HG02610 (cell line): Measurements from ENCODE around the gene NRG2.
A peak's percentile ranks its signal among the peaks of the same experiment; 100 is the strongest.

ENCODE experiments used
- ATAC-seq: cut with Tn5 transposase; IDR thresholded peaks from one replicate; pipeline ENCODE4 v1.9.1; 2021; ENCODE audit warnings: mild to moderate bottlenecking, moderate library complexity; ENCODE audit not compliant: unreplicated experiment

The NRG2 gene

GRCh38 chr5:139975306-139975705 is 67.8 kb downstream of the NRG2 start:
- no peak for ATAC-seq

GRCh38 chr5:139974661-139975060 is 68.4 kb downstream of the NRG2 start:
- ATAC-seq, result no peak

GRCh38 chr5:139971202-139971725 is 71.8 kb downstream of the NRG2 start:
- ATAC-seq, result no peak

GRCh38 chr5:139969318-139969717 is 73.8 kb downstream of the NRG2 start:
- no peak for ATAC-seq

- ATAC-seq, result peak; percentile 83
Measured at GRCh38 chr5:139968547-139969261, 74.4 kb downstream of the NRG2 start.

- no peak for ATAC-seq
Measured at GRCh38 chr5:139967353-139967752, 75.7 kb downstream of the NRG2 start.

GRCh38 chr5:139966856-139967255 is 76.2 kb downstream of the NRG2 start:
- no peak for ATAC-seq

- ATAC-seq, result no peak
Measured at GRCh38 chr5:139964994-139965565, 78.0 kb downstream of the NRG2 start.

- no peak for ATAC-seq
Measured at GRCh38 chr5:139964266-139964993, 78.7 kb downstream of the NRG2 start.

- no peak for ATAC-seq
Measured at GRCh38 chr5:139962445-139962844, 80.7 kb downstream of the NRG2 start.

GRCh38 chr5:139961435-139962157 is 81.5 kb downstream of the NRG2 start:
- peak; percentile 52 for ATAC-seq

GRCh38 chr5:139960723-139961383 is 82.2 kb downstream of the NRG2 start:
- ATAC-seq, result peak; percentile 84

GRCh38 chr5:139958432-139959148 is 84.5 kb downstream of the NRG2 start:
- ATAC-seq, result no peak

GRCh38 chr5:139956342-139956741 is 86.8 kb downstream of the NRG2 start:
- no peak for ATAC-seq

- peak; percentile 43 for ATAC-seq
Measured at GRCh38 chr5:139955616-139956273, 87.4 kb downstream of the NRG2 start.

- ATAC-seq, result peak; percentile 87
Measured at GRCh38 chr5:139955053-139955605, 88.0 kb downstream of the NRG2 start.

- no peak for ATAC-seq
Measured at GRCh38 chr5:139954462-139954861, 88.6 kb downstream of the NRG2 start.

GRCh38 chr5:139954022-139954421 is 89.1 kb downstream of the NRG2 start:
- ATAC-seq, result no peak

- ATAC-seq, result no peak
Measured at GRCh38 chr5:139952574-139952973, 90.5 kb downstream of the NRG2 start.
